Karpas-422 (cell line): Measurements from ENCODE around the gene LRRFIP1. TPM values are rescaled to one million over a fixed set of nuclear protein-coding genes. Genes with fewer than 3 reads are reported as not detected.

ENCODE experiments used
- DNase-seq: peaks from one replicate; pipeline ENCODE4 v3.0.0-alpha.2; 2015
- H2AFZ ChIP-seq: fragments of 200-600 bp; sonication (generic); 2 replicates; pipeline ENCODE4 v1.6.1; 2014; ENCODE audit warnings: antibody characterized with exemption, low read length, mixed read lengths
- H3K27ac ChIP-seq: fragments of 200-600 bp; sonication (generic); 2 replicates; pipeline ENCODE4 v1.5.1; 2014; ENCODE audit warnings: mild to moderate bottlenecking, low read length, moderate library complexity
- H3K27me3 ChIP-seq: fragments of 200-600 bp; sonication (generic); 2 replicates; pipeline ENCODE4 v1.6.1; 2014; ENCODE audit warnings: low read length, mixed read lengths
- H3K36me3 ChIP-seq: fragments of 200-600 bp; sonication (generic); 2 replicates; pipeline ENCODE4 v1.6.1; 2014; ENCODE audit warnings: low read length, mixed read lengths; ENCODE audit not compliant: insufficient read depth
- H3K4me1 ChIP-seq: fragments of 200-600 bp; sonication (generic); 2 replicates; pipeline ENCODE4 v1.6.1; 2014; ENCODE audit warnings: mild to moderate bottlenecking, low read length, mixed read lengths
- H3K4me2 ChIP-seq: fragments of 200-600 bp; sonication (generic); 2 replicates; pipeline ENCODE4 v1.6.1; 2014; ENCODE audit warnings: low read length, low read depth, mild to moderate bottlenecking; ENCODE audit not compliant: poor library complexity, severe bottlenecking
- H3K4me3 ChIP-seq: fragments of 200-600 bp; sonication (generic); 2 replicates; pipeline ENCODE4 v1.5.1; 2014; ENCODE audit warnings: mild to moderate bottlenecking, antibody characterized with exemption, low read length, mixed read lengths
- H3K79me2 ChIP-seq: fragments of 200-600 bp; sonication (generic); 2 replicates; pipeline ENCODE4 v1.6.1; 2014; ENCODE audit warnings: mild to moderate bottlenecking, low read length, mixed read lengths
- H3K9ac ChIP-seq: fragments of 200-600 bp; sonication (generic); 2 replicates; pipeline ENCODE4 v1.6.0; 2014; ENCODE audit warnings: low read length
- H3K9me2 ChIP-seq: fragments of 200-600 bp; sonication (generic), shearing (Covaris generic); replicated peaks from 2 replicates; pipeline ENCODE4 v1.6.0; 2014; ENCODE audit warnings: mild to moderate bottlenecking, low read length, moderate library complexity; ENCODE audit not compliant: insufficient read depth
- H3K9me3 ChIP-seq: fragments of 300-700, 200-600 bp; sonication (generic); 2 replicates; pipeline ENCODE4 v1.6.1; 2014; ENCODE audit warnings: low read length, mixed read lengths
- H4K20me1 ChIP-seq: fragments of 200-600 bp; sonication (generic); 2 replicates; pipeline ENCODE4 v1.6.1; 2014; ENCODE audit warnings: mild to moderate bottlenecking, antibody characterized with exemption, low read length, low read depth; ENCODE audit not compliant: insufficient read depth
- total RNA-seq: library from RNA; depleted of rRNA; stranded (reverse); fragments of >200 nt; shearing (Covaris generic); gene quantifications from 2 replicates; pipeline ENCODE4 v1.2.3, GENCODE V29; 2014; ENCODE audit warnings: low replicate concordance

LRRFIP1 gene
- total RNA-seq, 1 experiment from 2014 or later, result 29.9 TPM

DNA sequence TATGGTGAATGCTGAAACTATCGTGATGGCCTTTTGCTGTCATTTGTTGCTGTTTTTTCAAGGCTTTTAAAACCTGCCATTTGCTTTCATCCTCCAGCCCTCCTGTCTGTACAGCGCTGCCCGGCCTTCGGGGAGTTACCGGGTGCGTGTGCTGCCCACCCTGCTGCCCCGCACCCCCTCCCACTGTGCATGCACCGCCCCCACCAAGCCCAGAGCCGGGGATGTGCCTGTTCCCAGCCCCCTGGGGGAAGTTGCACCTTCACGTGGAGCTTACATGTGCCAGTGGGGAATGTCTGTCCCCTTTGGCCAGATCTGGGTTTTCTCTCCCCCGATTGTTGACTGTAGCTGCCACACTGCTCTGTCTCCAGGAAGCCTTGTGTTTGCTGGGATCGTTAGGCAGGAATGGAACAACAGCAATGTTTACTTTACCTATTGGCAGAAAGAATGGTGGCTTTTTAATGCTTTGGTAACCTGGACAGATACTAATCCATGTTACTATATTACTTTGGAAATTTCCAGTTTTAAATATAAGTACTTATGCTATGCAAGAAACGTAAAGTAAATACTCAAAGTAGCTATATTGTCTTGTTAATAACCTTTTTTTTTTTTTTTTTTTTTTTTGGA lies 106.4 kb downstream of the LRRFIP1 start:
- Histone ChIP-seq H3K9ac (no peak overlapping the region), H3K36me3 (no peaks in the 10 kb centered on the region), H3K9me3 (no peaks in the 10 kb centered on the region), H2AFZ (no peak overlapping the region), H3K79me2 (no peaks in the 10 kb centered on the region), H3K27me3 (no peaks in the 10 kb centered on the region), H3K4me2 (no peak overlapping the region), H4K20me1 (peaks cover 38% of the 10 kb centered on the region), H3K9me2 (no peaks in the 10 kb centered on the region), H3K4me3 (no peak overlapping the region), H3K4me1 (no peaks in the 10 kb centered on the region; the same call in 1 of the 2 replicates), H3K27ac (no peak overlapping the region)
- DNase-seq, result no peak

DNA sequence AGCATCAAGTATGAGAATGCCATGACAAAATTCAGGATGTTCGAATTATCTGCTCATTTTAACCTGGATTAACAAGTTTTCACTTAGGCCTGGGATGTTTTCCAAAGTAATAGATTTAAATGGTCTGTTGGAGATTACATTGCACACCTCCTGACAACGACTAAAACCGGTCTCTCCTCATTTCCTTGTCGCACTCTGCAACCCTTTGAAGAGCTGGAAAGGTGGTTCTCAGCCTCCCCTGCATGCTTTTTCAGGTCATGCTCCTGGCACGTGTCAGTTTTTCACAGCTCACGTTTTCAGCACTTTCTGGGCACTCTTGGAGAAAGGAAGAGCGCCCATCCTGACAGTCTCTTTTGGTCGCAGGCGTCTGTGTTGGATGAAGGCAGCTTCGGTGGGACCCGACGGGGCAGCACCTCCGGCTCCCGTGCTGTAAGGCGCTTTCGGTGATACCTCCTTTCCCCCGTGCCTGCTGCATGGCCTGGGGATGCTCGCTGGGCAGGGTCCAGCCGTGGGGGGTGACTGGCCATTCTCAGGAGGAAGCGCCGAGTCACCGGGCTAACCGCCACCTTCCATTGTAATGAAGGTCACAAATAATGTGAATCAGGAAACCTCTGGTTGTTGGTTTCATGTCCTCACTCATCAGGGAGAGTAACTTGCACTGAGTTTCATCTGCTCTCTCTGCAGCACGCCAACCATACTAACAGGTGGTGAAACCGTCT lies 107.7 kb downstream of the LRRFIP1 start:
- no peak for DNase-seq
- Histone ChIP-seq H3K9ac (no peak overlapping the region), H3K27ac (no peak overlapping the region), H3K4me3 (no peak overlapping the region), H4K20me1 (peaks cover 33% of the 10 kb centered on the region), H2AFZ (no peak overlapping the region), H3K9me3 (no peaks in the 10 kb centered on the region), H3K79me2 (no peaks in the 10 kb centered on the region), H3K36me3 (no peaks in the 10 kb centered on the region), H3K9me2 (no peaks in the 10 kb centered on the region), H3K4me2 (no peak overlapping the region), H3K4me1 (no peaks in the 10 kb centered on the region; the same call in 1 of the 2 replicates), H3K27me3 (no peaks in the 10 kb centered on the region)

DNA sequence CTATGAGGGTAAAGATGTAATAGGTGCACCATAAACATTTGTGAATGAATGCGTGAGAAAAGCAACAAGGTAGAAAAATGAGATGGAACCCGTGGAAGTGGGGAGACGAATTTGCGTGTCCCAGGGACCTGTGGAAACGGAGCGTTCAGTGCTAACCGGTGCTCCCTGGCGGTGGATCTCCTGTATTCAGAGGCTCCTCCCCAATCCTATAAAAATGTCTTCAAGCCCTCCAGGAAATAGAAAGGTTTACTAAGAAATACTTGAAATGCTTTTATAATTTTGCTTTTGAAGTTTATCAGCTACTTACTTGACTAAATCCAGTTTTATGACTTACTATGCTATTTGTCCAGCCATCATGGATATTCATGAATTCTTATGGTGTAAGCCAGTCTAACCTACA lies 108.4 kb downstream of the LRRFIP1 start:
- H3K9me3 ChIP-seq, result no peaks in the 10 kb centered on the region
- H2AFZ ChIP-seq, result no peak overlapping the region
- H3K4me3 ChIP-seq, result no peak overlapping the region
- DNase-seq, result no peak
- H3K4me1 ChIP-seq, result peaks cover 2% of the 10 kb centered on the region
- no peak overlapping the region for H3K9ac ChIP-seq
- no peaks in the 10 kb centered on the region for H3K36me3 ChIP-seq
- no peaks in the 10 kb centered on the region for H3K79me2 ChIP-seq
- H3K4me2 ChIP-seq, result no peak overlapping the region
- H3K27ac ChIP-seq, result no peak overlapping the region
- H4K20me1 ChIP-seq, result peaks cover 33% of the 10 kb centered on the region
- no peaks in the 10 kb centered on the region for H3K9me2 ChIP-seq
- H3K27me3 ChIP-seq, result no peaks in the 10 kb centered on the region

DNA sequence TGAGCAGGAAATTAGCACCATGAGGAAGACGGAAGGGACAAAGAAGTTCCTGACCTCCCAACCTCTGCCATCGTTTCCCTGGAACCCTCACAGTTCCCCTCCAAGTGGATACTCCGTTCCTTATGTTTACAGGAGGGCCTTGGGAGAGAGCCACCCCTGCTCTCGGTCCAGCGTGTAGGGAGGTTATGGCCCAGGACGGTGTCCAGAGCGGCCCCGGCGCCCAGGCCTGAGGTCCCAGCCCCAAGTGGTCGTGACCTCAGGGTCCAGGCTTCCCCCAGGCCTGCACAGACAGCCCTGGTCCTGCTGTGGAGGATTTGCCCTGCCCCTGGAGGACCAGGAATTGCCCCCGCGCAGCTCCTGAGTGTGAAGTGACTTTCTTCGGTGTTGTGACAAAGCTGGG lies 109.4 kb downstream of the LRRFIP1 start:
- Histone ChIP-seq H4K20me1 (peaks cover 33% of the 10 kb centered on the region), H3K36me3 (no peaks in the 10 kb centered on the region), H3K4me3 (no peak overlapping the region)

DNA sequence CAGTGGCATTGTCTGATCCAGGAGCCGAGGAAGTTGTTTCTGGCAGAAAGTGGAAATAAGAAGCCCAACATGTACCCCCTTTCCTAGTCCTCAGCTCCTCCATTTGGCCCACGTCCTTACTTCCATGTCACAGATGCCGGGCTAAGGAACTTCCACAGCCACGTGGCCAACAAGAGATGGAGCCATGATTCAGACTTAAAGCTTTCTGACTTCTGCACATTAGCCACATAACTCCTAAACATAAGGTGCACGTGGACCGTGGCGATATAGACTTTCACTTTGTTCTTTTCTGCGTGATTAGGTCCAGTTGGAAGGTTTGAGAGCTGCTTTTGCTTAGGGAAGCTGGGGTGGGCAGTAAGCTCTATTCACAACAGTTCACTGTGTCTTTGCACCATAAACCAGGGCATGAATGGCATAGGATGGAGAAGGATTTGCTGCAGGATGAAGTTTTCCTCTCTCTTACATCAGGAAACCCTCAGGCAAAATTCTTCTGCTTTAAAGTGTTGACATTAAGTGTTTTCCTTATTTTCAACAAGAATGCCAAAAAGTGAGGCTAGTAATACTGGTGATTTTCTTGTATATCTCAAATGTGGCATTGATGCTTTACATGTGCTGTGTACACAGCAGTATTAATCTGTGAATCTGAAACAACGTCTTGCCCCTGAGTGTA lies 109.9 kb downstream of the LRRFIP1 start:
- Histone ChIP-seq H3K27ac (no peak overlapping the region), H3K4me1 (peaks cover 5% of the 10 kb centered on the region), H3K36me3 (no peaks in the 10 kb centered on the region), H4K20me1 (peaks cover 30% of the 10 kb centered on the region), H3K27me3 (no peaks in the 10 kb centered on the region), H3K9me3 (no peaks in the 10 kb centered on the region), H3K79me2 (no peaks in the 10 kb centered on the region), H3K4me3 (no peak overlapping the region), H2AFZ (no peak overlapping the region), H3K9me2 (no peaks in the 10 kb centered on the region), H3K9ac (no peak overlapping the region), H3K4me2 (no peak overlapping the region)
- DNase-seq, result no peak

More for the DNA sequence above, 109.4 kb downstream of the LRRFIP1 start:
- H3K4me1 ChIP-seq, result peaks cover 5% of the 10 kb centered on the region
- no peaks in the 10 kb centered on the region for H3K27me3 ChIP-seq
- no peak overlapping the region for H3K9ac ChIP-seq
- no peak overlapping the region for H3K4me2 ChIP-seq
- DNase-seq, result no peak
- H3K9me3 ChIP-seq, result no peaks in the 10 kb centered on the region
- no peaks in the 10 kb centered on the region for H3K9me2 ChIP-seq
- H3K27ac ChIP-seq, result no peak overlapping the region
- H3K79me2 ChIP-seq, result no peaks in the 10 kb centered on the region
- H2AFZ ChIP-seq, result no peak overlapping the region

DNA sequence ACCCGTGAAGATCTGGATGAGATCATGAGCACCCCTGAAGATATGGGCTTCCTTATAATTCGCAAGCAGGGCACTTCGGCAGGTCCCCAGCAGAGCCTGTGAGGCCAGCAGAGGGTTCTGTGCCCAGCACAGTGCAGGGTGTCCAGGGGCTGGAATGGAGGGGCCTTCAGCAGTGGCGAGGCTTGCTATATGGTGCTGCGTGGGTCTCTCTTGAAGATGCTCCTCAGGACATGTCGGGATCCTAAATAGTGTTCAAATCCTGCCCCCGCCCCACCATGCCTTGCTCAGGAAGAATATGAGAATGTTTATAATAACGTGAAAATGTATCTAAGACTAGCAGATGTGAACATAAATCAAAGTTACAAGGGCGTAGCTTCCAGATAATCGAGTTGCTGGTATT lies 110.9 kb downstream of the LRRFIP1 start:
- DNase-seq, result no peak
- Histone ChIP-seq H3K4me3 (no peak overlapping the region), H3K36me3 (no peaks in the 10 kb centered on the region), H3K9me3 (no peaks in the 10 kb centered on the region), H2AFZ (no peak overlapping the region), H4K20me1 (peaks cover 23% of the 10 kb centered on the region), H3K27ac (no peak overlapping the region), H3K4me1 (peaks cover 5% of the 10 kb centered on the region), H3K9me2 (no peaks in the 10 kb centered on the region), H3K79me2 (no peaks in the 10 kb centered on the region), H3K27me3 (no peaks in the 10 kb centered on the region), H3K9ac (no peak overlapping the region), H3K4me2 (no peak overlapping the region)

DNA sequence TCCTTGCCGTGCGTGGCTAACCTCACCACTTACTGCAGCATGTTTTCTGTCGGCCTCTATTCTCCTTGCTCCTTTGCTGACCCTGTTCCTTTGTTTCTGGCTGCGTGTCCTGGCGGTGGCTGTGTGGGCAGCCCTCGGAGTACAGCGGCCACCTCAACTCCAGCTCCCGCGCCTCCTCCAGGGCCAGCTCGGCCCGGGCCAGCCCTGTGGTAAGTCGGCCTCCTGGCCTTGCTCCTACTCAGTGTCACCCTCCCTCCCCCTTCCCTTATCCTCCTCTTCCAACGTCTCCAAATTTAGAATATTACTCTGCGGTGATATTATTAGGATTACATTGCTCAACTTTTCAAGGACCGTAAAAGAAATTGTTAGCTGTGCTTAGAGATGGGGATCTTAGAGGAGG lies 111.7 kb downstream of the LRRFIP1 start:
- no peaks in the 10 kb centered on the region for H3K36me3 ChIP-seq
- DNase-seq, result no peak
- peaks cover 5% of the 10 kb centered on the region for H3K4me1 ChIP-seq
- no peak overlapping the region for H3K9ac ChIP-seq
- no peak overlapping the region for H2AFZ ChIP-seq
- H3K27ac ChIP-seq, result no peak overlapping the region
- no peaks in the 10 kb centered on the region for H3K79me2 ChIP-seq
- no peaks in the 10 kb centered on the region for H3K9me3 ChIP-seq
- no peaks in the 10 kb centered on the region for H3K27me3 ChIP-seq
- H3K4me3 ChIP-seq, result no peak overlapping the region
- H4K20me1 ChIP-seq, result peaks cover 20% of the 10 kb centered on the region; the same call in 1 of the 2 replicates
- no peaks in the 10 kb centered on the region for H3K9me2 ChIP-seq
- no peak overlapping the region for H3K4me2 ChIP-seq

DNA sequence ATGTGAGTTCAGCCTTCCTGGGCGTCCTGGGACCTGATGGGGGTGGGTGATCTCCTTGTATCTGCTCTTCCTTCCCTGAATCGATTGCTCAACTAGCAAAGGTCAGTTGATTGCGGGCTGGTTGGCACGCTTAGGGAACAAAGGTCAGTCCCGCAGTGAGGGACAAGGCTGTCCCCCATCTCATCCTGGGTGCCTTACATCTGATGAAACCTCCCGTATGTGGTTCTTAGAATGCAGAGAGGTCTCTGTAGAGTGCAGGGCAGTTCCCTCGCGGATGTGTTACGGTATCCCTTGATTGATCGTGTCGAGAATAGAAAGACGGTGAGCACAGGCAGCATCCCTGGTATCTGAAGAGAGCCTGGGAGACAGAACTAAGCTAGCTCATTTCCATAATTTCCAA lies 114.8 kb downstream of the LRRFIP1 start:
- Histone ChIP-seq H3K9me3 (no peaks in the 10 kb centered on the region), H3K4me3 (no peak overlapping the region), H2AFZ (no peak overlapping the region), H3K9ac (no peak overlapping the region), H3K9me2 (no peaks in the 10 kb centered on the region), H4K20me1 (peaks cover 19% of the 10 kb centered on the region), H3K27me3 (no peaks in the 10 kb centered on the region), H3K36me3 (no peaks in the 10 kb centered on the region), H3K4me2 (no peak overlapping the region), H3K27ac (no peak overlapping the region), H3K4me1 (peaks cover 5% of the 10 kb centered on the region), H3K79me2 (no peaks in the 10 kb centered on the region)
- no peak for DNase-seq
